ENCODE results near the gene DNAJA3.

DNA sequence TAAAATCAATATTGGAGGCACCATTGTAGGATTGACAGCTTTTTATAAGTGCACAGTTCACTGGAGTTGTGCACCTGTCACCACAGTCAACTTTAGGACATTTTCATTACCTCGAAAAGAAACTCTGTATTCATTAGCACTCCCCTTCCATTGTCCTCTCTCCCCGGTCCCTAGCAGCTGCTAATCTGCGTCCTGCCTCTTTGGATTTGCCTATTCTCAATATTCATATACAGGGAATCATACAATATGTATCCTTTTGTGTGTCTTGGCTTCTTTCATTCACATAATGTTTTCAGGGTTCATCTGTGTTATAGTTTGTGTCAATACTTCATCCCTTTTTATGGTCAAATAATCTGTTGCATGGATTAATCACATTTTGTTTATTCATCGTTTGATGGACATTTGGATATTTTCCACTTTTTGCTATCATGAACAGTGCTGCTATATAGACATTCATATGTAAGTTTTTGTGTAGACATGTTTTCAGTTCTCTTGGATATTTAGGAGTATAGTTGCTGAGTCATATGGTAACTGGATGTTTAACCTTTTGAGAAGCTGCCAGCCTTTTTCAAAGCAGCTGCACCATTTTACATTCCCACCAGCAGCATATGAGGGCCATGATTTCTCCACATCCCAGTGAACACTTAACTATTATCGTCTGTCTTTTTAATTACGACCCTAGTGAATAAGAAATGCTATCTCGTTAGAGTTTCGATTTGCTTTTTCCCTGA lies 9.8 kb downstream of the DNAJA3 start:
- TF ChIP-seq, protein P1, sequence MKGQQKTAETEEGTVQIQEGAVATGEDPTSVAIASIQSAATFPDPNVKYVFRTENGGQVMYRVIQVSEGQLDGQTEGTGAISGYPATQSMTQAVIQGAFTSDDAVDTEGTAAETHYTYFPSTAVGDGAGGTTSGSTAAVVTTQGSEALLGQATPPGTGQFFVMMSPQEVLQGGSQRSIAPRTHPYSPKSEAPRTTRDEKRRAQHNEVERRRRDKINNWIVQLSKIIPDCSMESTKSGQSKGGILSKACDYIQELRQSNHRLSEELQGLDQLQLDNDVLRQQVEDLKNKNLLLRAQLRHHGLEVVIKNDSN (CRISPR knock-in tag; IDR thresholded peaks at IDR 0.05), result no peak
- TF ChIP-seq JUN (CRISPR knock-in tag; IDR thresholded peaks at IDR 0.05) (no peak), SP1 (CRISPR knock-in tag; conservative IDR thresholded peaks at IDR 0.05) (no peak), ZNF317 (CRISPR knock-in tag; IDR thresholded peaks at IDR 0.05; ENCODE audit: borderline replicate concordance, low read depth) (no peak), GABPB1 (CRISPR knock-in tag; IDR thresholded peaks at IDR 0.05) (no peak), ETV6 (CRISPR knock-in tag; IDR thresholded peaks at IDR 0.05) (no peak)
- TF ChIP-seq, protein P2, sequence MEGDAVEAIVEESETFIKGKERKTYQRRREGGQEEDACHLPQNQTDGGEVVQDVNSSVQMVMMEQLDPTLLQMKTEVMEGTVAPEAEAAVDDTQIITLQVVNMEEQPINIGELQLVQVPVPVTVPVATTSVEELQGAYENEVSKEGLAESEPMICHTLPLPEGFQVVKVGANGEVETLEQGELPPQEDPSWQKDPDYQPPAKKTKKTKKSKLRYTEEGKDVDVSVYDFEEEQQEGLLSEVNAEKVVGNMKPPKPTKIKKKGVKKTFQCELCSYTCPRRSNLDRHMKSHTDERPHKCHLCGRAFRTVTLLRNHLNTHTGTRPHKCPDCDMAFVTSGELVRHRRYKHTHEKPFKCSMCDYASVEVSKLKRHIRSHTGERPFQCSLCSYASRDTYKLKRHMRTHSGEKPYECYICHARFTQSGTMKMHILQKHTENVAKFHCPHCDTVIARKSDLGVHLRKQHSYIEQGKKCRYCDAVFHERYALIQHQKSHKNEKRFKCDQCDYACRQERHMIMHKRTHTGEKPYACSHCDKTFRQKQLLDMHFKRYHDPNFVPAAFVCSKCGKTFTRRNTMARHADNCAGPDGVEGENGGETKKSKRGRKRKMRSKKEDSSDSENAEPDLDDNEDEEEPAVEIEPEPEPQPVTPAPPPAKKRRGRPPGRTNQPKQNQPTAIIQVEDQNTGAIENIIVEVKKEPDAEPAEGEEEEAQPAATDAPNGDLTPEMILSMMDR (IDR thresholded peaks at IDR 0.05), result no peak
- TF ChIP-seq, protein P3, sequence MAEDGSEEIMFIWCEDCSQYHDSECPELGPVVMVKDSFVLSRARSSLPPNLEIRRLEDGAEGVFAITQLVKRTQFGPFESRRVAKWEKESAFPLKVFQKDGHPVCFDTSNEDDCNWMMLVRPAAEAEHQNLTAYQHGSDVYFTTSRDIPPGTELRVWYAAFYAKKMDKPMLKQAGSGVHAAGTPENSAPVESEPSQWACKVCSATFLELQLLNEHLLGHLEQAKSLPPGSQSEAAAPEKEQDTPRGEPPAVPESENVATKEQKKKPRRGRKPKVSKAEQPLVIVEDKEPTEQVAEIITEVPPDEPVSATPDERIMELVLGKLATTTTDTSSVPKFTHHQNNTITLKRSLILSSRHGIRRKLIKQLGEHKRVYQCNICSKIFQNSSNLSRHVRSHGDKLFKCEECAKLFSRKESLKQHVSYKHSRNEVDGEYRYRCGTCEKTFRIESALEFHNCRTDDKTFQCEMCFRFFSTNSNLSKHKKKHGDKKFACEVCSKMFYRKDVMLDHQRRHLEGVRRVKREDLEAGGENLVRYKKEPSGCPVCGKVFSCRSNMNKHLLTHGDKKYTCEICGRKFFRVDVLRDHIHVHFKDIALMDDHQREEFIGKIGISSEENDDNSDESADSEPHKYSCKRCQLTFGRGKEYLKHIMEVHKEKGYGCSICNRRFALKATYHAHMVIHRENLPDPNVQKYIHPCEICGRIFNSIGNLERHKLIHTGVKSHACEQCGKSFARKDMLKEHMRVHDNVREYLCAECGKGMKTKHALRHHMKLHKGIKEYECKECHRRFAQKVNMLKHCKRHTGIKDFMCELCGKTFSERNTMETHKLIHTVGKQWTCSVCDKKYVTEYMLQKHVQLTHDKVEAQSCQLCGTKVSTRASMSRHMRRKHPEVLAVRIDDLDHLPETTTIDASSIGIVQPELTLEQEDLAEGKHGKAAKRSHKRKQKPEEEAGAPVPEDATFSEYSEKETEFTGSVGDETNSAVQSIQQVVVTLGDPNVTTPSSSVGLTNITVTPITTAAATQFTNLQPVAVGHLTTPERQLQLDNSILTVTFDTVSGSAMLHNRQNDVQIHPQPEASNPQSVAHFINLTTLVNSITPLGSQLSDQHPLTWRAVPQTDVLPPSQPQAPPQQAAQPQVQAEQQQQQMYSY (CRISPR knock-in tag; IDR thresholded peaks at IDR 0.05), result no peak
